Stimulated activated memory B cell treated with anti-CD40 and anti-IgM and Interleukin-4, amounts not matched to agents 10 μg/mL and 1 μg/mL and 100 μg/mL, for 72 hours (primary cell): ENCODE data around the gene GUCA2A.
A peak's percentile ranks its signal among the peaks of the same experiment; 100 is the strongest.

ENCODE experiments used
- ATAC-seq: fragments of 150-1000 bp; cut with Tn5 transposase; 2 replicates; pipeline ENCODE4 v1.10.0; 2021
- H3K27ac Mint-ChIP-seq: one replicate; pipeline ENCODE4 v1.8.0; 2022; ENCODE audit warnings: mild to moderate bottlenecking, mixed read lengths
- H3K27me3 Mint-ChIP-seq: one replicate; pipeline ENCODE4 v1.8.0; 2022; ENCODE audit warnings: mixed read lengths
- H3K36me3 Mint-ChIP-seq: one replicate; pipeline ENCODE4 v1.8.0; 2022; ENCODE audit warnings: mixed read lengths
- H3K4me1 Mint-ChIP-seq: one replicate; pipeline ENCODE4 v1.8.0; 2022; ENCODE audit warnings: mixed read lengths
- H3K4me3 Mint-ChIP-seq: one replicate; pipeline ENCODE4 v1.8.0; 2022; ENCODE audit warnings: mild to moderate bottlenecking, moderate library complexity, mixed read lengths
- H3K9me3 Mint-ChIP-seq: one replicate; pipeline ENCODE4 v1.8.0; 2022; ENCODE audit warnings: mixed read lengths

GUCA2A gene

DNA sequence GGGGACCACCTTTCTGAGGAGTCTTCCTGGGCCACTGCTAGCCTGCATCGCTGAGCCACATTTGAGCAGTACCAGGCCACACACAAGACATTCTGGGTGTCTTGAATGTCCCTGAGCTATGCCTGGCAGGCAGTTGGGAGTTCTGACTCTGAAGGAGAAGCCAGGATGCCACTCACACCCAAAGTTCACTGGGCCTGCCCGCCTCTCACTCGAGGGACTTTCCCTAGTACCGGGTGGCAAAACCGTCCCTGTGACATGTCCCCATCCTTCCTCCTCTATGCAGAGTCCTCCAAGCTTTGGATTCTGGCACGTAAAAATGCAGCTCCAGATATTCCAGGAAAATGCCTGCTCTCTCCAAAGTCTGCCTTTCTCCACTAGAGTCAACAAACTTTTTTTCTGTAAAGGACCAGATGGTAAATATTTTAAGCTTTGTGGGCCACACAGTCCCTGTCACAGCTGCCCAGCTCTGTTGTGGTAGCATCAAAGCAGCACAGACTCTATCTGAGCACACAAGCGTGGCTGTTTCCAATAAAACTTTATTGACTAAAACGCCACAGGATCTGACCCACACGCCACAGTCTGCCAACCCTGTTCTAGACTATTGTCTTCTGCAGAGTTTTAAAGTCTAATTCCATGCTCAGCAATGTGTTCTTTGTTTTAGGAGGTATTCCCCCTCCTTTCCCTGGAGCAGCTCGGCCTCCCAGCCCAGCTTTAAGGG lies 30.6 kb downstream of the GUCA2A start:
- peaks cover 32% of the 10 kb centered on the region for H3K27me3 Mint-ChIP-seq
- peaks cover 11% of the 10 kb centered on the region for H3K4me1 Mint-ChIP-seq
- ATAC-seq, result no peak
- H3K27ac Mint-ChIP-seq, result no peak overlapping the region
- no peak overlapping the region for H3K4me3 Mint-ChIP-seq
- H3K36me3 Mint-ChIP-seq, result no peaks in the 10 kb centered on the region
- H3K9me3 Mint-ChIP-seq, result no peaks in the 10 kb centered on the region

DNA sequence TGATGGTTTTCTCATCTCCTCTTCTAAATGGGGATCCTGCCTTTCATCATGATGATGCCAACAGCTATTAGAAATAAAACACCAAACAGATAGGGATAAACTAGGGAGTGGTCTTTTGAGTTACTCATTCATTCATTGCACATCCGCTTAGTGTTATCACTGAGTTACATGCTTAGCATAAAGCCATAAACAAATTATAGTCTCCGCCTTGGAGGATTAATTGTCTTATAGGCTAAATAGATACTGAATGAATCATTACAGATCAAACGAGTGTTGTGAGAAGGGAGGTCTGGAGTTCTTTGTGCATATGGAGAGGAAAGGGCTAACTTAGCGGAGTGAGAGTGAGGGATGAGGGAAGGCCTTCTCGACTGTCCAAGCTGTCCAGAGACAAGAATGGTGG lies 31.2 kb downstream of the GUCA2A start:
- H3K4me1 Mint-ChIP-seq, result peaks cover 11% of the 10 kb centered on the region
- no peak overlapping the region for H3K4me3 Mint-ChIP-seq
- no peaks in the 10 kb centered on the region for H3K9me3 Mint-ChIP-seq
- H3K36me3 Mint-ChIP-seq, result no peaks in the 10 kb centered on the region
- no peak for ATAC-seq
- peaks cover 29% of the 10 kb centered on the region for H3K27me3 Mint-ChIP-seq
- no peak overlapping the region for H3K27ac Mint-ChIP-seq

DNA sequence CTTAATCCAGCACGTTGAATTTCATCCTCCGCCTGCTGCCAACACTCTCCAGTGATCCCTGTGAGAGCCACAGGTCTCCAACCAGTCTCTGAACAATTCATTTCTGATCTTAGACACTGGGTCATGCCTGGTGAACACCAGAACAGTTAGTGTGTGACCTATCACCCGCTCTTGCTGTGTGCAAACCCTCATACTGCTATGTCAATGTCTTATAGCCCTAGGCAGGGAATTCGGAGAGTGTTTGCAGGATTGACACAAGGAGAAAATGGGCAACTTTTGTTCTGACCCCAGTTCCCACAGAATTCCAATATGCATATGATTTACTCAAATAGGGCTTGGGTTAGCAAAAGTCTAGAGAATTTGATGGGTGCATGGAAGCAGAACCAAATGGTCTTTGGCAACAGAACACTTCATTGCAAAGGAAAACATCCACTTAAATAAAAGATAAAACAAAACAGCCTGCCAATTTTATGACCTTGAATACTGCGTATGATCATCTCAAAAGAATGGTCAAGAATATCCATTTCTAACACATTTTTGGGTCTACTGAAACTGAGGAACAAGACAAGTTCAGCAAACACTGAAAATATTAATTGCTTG lies 34.4 kb downstream of the GUCA2A start:
- Mint-ChIP-seq H3K9me3 (no peaks in the 10 kb centered on the region), H3K27ac (no peak overlapping the region), H3K4me1 (no peaks in the 10 kb centered on the region), H3K27me3 (peaks cover 16% of the 10 kb centered on the region), H3K4me3 (no peak overlapping the region), H3K36me3 (no peaks in the 10 kb centered on the region)
- ATAC-seq, result no peak

DNA sequence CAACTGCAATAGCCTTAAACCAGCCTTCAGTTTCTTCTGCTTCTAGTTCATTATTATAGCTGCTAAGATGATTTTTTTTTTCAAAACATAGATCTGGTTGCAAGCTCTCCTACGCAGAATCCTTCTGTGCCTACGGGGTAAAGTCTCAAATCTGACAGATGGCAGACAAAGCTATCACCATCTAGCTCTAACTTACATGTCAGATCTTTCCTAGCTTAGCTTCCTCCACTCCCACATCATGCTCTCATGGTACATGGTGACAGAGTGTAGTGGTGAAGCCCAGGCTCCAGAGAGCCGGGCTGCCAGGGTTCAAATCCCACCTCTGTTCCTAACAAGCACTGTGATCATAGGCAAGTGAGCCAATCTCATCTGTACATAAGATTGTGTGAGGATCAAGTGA lies 35.6 kb downstream of the GUCA2A start:
- no peaks in the 10 kb centered on the region for H3K4me1 Mint-ChIP-seq
- no peak overlapping the region for H3K4me3 Mint-ChIP-seq
- no peaks in the 10 kb centered on the region for H3K36me3 Mint-ChIP-seq
- H3K27me3 Mint-ChIP-seq, result peaks cover 21% of the 10 kb centered on the region
- H3K27ac Mint-ChIP-seq, result no peak overlapping the region
- no peaks in the 10 kb centered on the region for H3K9me3 Mint-ChIP-seq
- no peak for ATAC-seq

DNA sequence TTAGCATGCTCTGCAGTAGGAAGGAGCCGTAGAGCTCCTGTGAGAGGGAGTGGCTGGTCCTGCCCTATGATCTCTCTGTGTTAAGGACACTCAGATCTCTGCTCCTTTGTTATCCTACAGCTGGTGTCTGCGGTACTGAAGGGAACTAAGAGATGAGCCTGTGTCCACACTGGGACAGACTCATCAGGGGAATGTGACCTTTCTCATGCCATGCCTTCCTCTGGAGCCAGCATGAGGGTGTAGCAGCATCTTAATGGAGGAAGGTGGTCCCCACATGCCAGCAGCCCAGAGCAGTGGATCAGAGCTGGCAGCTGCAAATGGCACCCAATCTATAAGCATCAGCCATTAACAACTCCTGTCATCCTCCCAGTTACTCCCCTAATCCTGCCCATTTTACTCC lies 36.0 kb downstream of the GUCA2A start:
- Mint-ChIP-seq H3K4me1 (no peaks in the 10 kb centered on the region), H3K4me3 (no peak overlapping the region), H3K27me3 (peaks cover 26% of the 10 kb centered on the region), H3K9me3 (no peaks in the 10 kb centered on the region), H3K27ac (no peak overlapping the region), H3K36me3 (no peaks in the 10 kb centered on the region)
- peak; percentile 24 for ATAC-seq

DNA sequence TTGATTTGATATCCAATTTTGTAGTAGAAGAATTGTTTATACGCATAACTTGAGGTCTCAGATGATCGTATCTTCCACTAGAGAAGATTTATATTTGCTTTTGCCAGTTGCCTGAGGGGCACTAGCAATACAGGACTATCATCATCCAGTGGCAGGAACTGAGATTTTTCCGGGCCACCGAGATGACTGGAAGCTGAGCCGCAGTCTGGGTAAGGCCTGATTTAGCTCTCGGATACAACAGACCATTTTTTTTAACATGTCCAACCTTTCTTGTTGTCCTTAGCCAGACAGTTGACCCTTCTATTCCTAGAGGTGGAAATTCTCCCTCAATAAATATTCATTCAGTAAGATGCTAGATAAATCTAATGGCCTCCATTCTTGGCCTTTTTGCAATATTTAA lies 36.8 kb downstream of the GUCA2A start:
- Mint-ChIP-seq H3K4me1 (no peaks in the 10 kb centered on the region), H3K27me3 (peaks cover 26% of the 10 kb centered on the region), H3K36me3 (no peaks in the 10 kb centered on the region), H3K9me3 (no peaks in the 10 kb centered on the region), H3K27ac (no peak overlapping the region), H3K4me3 (no peak overlapping the region)
- ATAC-seq, result no peak

DNA sequence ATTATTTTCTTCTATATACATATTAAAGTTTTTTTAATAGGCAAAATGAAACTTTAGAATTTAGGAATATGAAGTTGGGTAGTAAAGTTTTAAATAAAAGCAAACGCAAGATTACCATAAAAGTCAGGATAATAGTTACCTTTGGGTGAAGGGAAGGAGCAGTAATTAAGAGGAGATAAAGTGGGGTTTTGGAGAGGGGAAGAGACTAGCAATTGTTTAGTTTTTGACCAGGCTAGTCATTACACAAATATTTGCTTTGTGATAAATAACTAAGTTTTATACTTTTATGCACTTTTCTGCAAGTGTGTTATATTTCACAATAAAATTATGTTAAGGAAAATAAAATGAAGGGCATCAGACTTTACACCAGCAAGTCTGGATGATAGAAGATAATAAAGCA lies 39.0 kb downstream of the GUCA2A start:
- Mint-ChIP-seq H3K27me3 (peaks cover 36% of the 10 kb centered on the region), H3K9me3 (peaks cover 3% of the 10 kb centered on the region), H3K4me3 (no peak overlapping the region), H3K27ac (no peak overlapping the region), H3K4me1 (no peaks in the 10 kb centered on the region), H3K36me3 (peaks cover 6% of the 10 kb centered on the region)
- ATAC-seq, result no peak

DNA sequence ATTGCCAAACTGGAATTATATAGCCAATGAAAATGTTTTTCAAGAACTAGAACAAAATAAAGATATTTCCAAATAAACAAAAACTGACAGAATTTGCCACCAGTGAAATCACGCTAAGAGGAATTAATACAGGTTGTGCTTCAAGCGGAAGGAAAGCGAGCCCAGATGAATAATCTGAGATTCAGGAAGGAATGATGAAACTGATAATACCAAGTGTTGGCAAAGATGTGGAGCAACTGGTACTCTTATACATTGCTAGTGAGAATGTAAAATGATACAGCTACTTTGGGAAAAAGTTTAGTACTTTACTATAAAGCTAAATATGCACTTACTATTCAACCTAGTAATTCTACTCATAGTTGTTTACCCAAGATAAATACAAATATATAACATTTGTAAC lies 42.1 kb downstream of the GUCA2A start:
- Mint-ChIP-seq H3K36me3 (peaks cover 6% of the 10 kb centered on the region), H3K27me3 (peaks cover 20% of the 10 kb centered on the region), H3K4me1 (no peaks in the 10 kb centered on the region), H3K4me3 (no peak overlapping the region), H3K27ac (no peak overlapping the region), H3K9me3 (peaks cover 3% of the 10 kb centered on the region)
- no peak for ATAC-seq

DNA sequence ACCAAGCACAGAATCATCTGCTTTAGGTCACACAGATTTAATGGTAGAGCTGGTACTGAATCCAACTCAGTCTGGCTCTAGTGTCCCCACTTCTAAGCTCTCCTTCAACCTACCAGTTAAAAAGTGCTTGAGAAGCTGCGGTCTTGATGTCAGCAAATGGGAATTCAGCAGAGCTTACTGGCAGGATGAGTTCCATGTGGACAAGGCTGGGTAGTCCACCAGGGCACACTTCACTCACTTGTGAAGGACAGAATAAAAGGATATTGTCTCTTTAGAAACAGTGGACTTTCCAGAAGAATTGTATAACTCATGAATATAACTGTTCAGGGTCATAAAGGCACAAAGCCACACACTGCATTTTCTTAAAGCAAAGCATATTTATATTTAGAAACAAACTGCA lies 46.4 kb downstream of the GUCA2A start:
- Mint-ChIP-seq H3K27ac (no peak overlapping the region), H3K4me3 (no peak overlapping the region), H3K9me3 (peaks cover 3% of the 10 kb centered on the region), H3K27me3 (peaks cover 34% of the 10 kb centered on the region), H3K4me1 (no peaks in the 10 kb centered on the region), H3K36me3 (peaks cover 6% of the 10 kb centered on the region)
- no peak for ATAC-seq

DNA sequence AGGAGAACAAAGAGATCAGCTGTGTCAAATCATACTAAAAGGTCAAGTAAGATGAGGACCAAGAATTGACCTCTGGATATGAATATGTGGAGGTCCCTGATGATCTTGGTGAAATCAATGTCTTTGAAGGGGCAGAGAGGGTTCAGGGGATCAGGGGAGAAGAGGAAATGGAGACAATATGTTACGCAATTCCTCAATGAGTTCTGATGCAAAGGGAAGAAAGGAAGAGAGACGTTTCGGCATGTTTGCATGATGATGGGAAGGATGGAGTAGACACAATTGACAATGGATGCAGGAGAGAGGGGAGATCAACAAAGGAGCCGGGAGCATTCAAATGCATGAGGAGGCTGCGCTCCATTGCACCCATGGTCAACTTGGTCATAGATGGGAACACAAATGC lies 47.3 kb downstream of the GUCA2A start:
- Mint-ChIP-seq H3K36me3 (peaks cover 6% of the 10 kb centered on the region), H3K4me3 (no peak overlapping the region), H3K9me3 (peaks cover 3% of the 10 kb centered on the region), H3K27me3 (peaks cover 41% of the 10 kb centered on the region), H3K4me1 (no peaks in the 10 kb centered on the region), H3K27ac (no peak overlapping the region)
- ATAC-seq, result no peak

DNA sequence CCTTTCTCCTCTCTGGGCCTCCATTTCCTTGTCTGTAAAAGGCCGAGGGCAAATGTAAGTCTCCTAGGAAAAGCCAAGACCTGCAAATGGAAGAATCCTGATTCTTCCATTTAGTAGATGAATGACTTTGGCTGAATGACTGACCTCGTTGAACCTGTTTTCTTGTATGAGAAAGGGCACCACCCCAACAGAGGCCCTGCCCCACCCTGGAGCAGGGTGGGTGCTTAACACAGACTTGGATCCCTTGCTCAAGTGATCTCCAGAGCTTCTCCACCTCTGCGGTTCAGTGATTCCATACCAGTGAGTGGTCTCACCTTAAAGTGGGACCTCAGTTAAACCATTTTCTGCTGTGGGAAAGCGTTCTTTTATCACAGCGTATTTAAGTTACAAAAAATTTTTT lies 50.3 kb downstream of the GUCA2A start:
- Mint-ChIP-seq H3K27me3 (peaks cover 56% of the 10 kb centered on the region), H3K36me3 (no peaks in the 10 kb centered on the region), H3K4me3 (no peak overlapping the region), H3K4me1 (no peaks in the 10 kb centered on the region), H3K9me3 (peaks cover 3% of the 10 kb centered on the region), H3K27ac (no peak overlapping the region)
- no peak for ATAC-seq
